Mucosa of descending colon (tissue), 3 donors: Measurements from ENCODE around the gene TNRC6B. TPM values are rescaled to one million over a fixed set of nuclear protein-coding genes. Genes with fewer than 3 reads are reported as not detected.

Experiments
- ATAC-seq: fragments of 200-7000 bp; cut with Tn5 transposase; one replicate; pipeline ENCODE4 v1.9.1; 2020; ENCODE audit warnings: mild to moderate bottlenecking, moderate library complexity
- DNase-seq, 3 donors: peaks; one replicate each; pipeline ENCODE4 v3.0.0-alpha.2; 2020
- H3K36me3 ChIP-seq: fragments of 200-600 bp; one replicate; pipeline ENCODE4 v1.8.0; 2021; ENCODE audit warnings: low read depth, mild to moderate bottlenecking
- H3K4me1 ChIP-seq: fragments of 200-600 bp; one replicate; pipeline ENCODE4 v1.8.0; 2021; ENCODE audit warnings: low read depth, mild to moderate bottlenecking
- H3K4me3 ChIP-seq: fragments of 200-600 bp; one replicate; pipeline ENCODE4 v1.8.0; 2021; ENCODE audit warnings: mild to moderate bottlenecking
- H3K9me3 ChIP-seq: fragments of 200-600 bp; one replicate; pipeline ENCODE4 v1.8.0; 2021; ENCODE audit warnings: mild to moderate bottlenecking
- CTCF ChIP-seq: fragments of 200-600 bp; IDR thresholded peaks from one replicate; pipeline ENCODE4 v1.8.0; 2022; ENCODE audit warnings: antibody characterized with exemption, mild to moderate bottlenecking
- intact Hi-C, 2 donors: fragments of 100-400 bp; cut with DNase I in 1 of 2; cut with micrococcal nuclease in 1 of 2; formaldehyde crosslinking; loops; one replicate each; pipeline versions ENCODE4 v1.11.0 to v1.11.1; 2022; cut with DNase I, micrococcal nuclease
- total RNA-seq, 3 donors: library from RNA; stranded (reverse); fragmentation: NEBNext Ultra II Directional in 2 of 3; extraction: Animal tissue kit (Norgen Biotek cat#: 25700) in 2 of 3; gene quantifications; one replicate each; pipeline versions ENCODE4 v1.2.1 to v1.2.4, GENCODE V29; 2021 to 2023
- donor health status: DM: no; HTN: no; CAD: no; lungs with moderate emphysema.
- donor health status: DM: no; HTN: no; CAD: no.
- donor health status: DM: no; HTN: yes; CAD: no.

The TNRC6B gene
- total RNA-seq, 3 donors from 2014 or later: 58.6 to 72.9 (median 58.9) TPM

GRCh38 chr22:40281717-40282116, 104.0 kb downstream of the TNRC6B start:
- ATAC-seq (peak; percentile 25), DNase-seq (no peak)
- H3K36me3 ChIP-seq: peaks cover 3% of the 10 kb centered on the region

GRCh38 chr22:40285513-40285912, 107.8 kb downstream of the TNRC6B start:
- ATAC-seq: no peak
- no peaks in the 10 kb centered on the region for H3K9me3 ChIP-seq
- TF ChIP-seq CTCF: no peak
- intact Hi-C loops: no loop called here
- H3K4me3 ChIP-seq: no peak overlapping the region
- H3K36me3 ChIP-seq: peaks cover 9% of the 10 kb centered on the region
- H3K4me1 ChIP-seq: peaks cover 6% of the 10 kb centered on the region
- no peak for DNase-seq

More at GRCh38 chr22:40281717-40282116, 104.0 kb downstream of the TNRC6B start:
- Histone ChIP-seq H3K4me1 (no peaks in the 10 kb centered on the region), H3K4me3 (no peak overlapping the region), H3K9me3 (no peaks in the 10 kb centered on the region)
- TF ChIP-seq CTCF: no peak
- intact Hi-C loops: no loop called here

- TF ChIP-seq CTCF: no peak
- Histone ChIP-seq H3K36me3 (peaks cover 9% of the 10 kb centered on the region), H3K4me3 (no peak overlapping the region), H3K4me1 (peaks cover 6% of the 10 kb centered on the region), H3K9me3 (no peaks in the 10 kb centered on the region)
- ATAC-seq (peak; percentile 81), DNase-seq (peak in 2 of 3 donors; percentile 23 to 66)
- intact Hi-C loops: no loop called here
Observed at GRCh38 chr22:40289991-40290459, 112.3 kb downstream of the TNRC6B start.

GRCh38 chr22:40290516-40290915, 112.8 kb downstream of the TNRC6B start:
- H3K36me3 ChIP-seq: peaks cover 9% of the 10 kb centered on the region
- ATAC-seq: no peak
- H3K4me1 ChIP-seq: peaks cover 6% of the 10 kb centered on the region
- TF ChIP-seq CTCF: no peak
- no peak for DNase-seq
- no peak overlapping the region for H3K4me3 ChIP-seq
- no peaks in the 10 kb centered on the region for H3K9me3 ChIP-seq
- intact Hi-C loops: no loop called here

GRCh38 chr22:40294696-40295095, 117.0 kb downstream of the TNRC6B start:
- H3K4me1 ChIP-seq: peaks cover 3% of the 10 kb centered on the region
- intact Hi-C loops: no loop called here
- H3K36me3 ChIP-seq: peaks cover 6% of the 10 kb centered on the region

More at GRCh38 chr22:40294696-40295095, 117.0 kb downstream of the TNRC6B start:
- Histone ChIP-seq H3K9me3 (no peaks in the 10 kb centered on the region), H3K4me3 (no peak overlapping the region)
- no peak for ATAC-seq
- TF ChIP-seq CTCF: no peak
- DNase-seq: no peak
